OCI-LY7 (cell line): Measurements from ENCODE around the gene PAOX.

ENCODE experiments used
- EZH2phosphoT487 ChIP-seq: fragments of 200-600 bp; sonication (generic); IDR thresholded peaks from 2 replicates; pipeline ENCODE4 v1.6.1; 2018; ENCODE audit warnings: low read depth, borderline replicate concordance, mild to moderate bottlenecking, mixed run types, antibody characterized with exemption, low read length, moderate library complexity, mixed read lengths
- TF ChIP-seq, protein P1 (sequence below): fragments of 200-600 bp; sonication (generic); conservative IDR thresholded peaks from 2 replicates; pipeline ENCODE4 v1.5.1; 2014; ENCODE audit warnings: mild to moderate bottlenecking, antibody characterized with exemption, low read length, moderate library complexity, mixed read lengths

DNA sequence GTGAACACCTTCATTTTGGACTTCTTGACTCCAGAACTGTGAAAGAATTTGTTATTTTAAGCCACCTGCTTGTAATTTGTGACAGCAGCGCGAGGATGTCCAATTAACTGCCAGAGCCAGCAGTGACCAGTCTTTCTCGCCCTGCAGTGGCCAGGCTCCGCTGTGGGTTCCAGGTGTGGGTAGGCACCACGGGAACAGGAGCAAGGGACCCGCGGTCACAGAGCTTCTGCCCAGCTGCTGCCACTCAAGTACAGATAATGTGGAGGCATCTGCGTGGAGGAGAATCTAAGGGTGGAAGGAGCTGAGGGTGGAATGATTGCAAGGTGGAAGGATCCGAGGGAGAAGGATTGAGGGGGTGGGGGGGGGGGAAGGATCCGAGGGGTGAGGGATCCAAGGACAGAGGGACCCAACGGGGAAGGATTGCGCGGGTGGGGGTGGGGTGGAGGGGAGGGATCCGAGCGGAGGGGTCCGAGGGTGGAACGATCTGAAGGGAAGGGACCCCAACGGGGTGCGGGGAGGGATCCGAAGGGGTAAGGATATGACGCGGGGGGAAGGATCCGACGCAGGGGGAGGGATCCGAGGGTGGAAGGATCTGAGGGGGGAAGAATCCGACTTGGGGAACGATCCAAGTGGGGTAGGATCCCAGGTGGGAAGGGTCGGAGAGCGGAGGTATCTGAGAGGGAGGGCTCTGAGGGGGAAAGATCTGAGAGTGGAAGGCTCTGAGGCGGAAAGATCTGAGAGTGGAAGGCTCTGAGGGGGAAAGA is 45.9 kb upstream of the PAOX start:
- TF ChIP-seq, protein P1, sequence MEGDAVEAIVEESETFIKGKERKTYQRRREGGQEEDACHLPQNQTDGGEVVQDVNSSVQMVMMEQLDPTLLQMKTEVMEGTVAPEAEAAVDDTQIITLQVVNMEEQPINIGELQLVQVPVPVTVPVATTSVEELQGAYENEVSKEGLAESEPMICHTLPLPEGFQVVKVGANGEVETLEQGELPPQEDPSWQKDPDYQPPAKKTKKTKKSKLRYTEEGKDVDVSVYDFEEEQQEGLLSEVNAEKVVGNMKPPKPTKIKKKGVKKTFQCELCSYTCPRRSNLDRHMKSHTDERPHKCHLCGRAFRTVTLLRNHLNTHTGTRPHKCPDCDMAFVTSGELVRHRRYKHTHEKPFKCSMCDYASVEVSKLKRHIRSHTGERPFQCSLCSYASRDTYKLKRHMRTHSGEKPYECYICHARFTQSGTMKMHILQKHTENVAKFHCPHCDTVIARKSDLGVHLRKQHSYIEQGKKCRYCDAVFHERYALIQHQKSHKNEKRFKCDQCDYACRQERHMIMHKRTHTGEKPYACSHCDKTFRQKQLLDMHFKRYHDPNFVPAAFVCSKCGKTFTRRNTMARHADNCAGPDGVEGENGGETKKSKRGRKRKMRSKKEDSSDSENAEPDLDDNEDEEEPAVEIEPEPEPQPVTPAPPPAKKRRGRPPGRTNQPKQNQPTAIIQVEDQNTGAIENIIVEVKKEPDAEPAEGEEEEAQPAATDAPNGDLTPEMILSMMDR: no peak
- no peak for TF ChIP-seq EZH2phosphoT487
